ENCODE data around the gene PPM1G. TPM values are rescaled to one million over a fixed set of nuclear protein-coding genes. Genes with fewer than 3 reads are reported as not detected.

Gene PPM1G
- total RNA-seq (2014; rRNA removed; shearing (Covaris generic)) = 160 and 163 TPM in 2 replicates

DNA sequence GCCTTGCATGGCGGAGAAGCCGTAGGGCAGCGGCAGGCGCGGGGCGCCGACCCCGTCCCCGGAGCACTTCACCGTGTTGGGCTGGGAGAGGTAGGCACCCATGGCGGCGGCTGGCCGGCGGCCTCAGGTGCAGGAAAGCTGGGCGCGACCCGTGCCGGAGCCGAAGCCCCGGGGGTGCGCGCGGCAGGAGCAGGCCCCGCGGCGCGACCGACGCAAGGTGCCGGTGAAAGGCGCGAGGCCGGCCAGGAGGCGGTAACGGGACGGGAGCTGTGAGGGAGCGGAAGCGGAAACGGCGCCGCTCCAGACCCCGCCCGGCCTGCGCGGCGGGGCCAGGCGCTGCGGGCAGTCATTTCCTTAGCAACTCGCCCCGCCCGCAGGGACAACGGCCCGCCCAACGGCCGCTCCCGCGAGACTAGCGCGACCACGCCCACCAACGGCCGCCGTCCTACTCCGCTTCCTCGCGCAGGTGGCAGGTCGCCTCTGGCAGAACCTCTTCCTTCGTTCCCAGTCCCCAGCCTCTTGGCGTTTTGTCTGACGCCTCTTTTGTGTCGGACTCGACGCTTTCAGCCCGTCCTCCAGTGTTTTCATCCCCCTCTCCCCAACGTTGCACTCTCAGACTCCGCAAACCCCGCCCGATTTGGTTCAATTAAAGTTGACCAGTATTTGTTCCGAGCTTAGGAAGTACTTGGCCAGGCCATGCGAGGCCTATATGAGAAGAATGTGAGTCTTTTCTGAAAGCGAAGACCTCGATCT is at the start of gene PPM1G:
Gene PPM1G (minus strand): TSS at position 271 of the 753 bp plus-strand sequence. CDS start 169 bp downstream, at position 102.
- Histone ChIP-seq H3K27ac (peak within 1 kb of the TSS; percentile 62), H3K4me1 (peaks cover 9% of the 10 kb centered on the region), H3K36me3 (peaks cover 25% of the 10 kb centered on the region), H3K4me3 (peak within 1 kb of the TSS; percentile 98), H3K27me3 (no peaks in the 10 kb centered on the region), H3K9me3 (replicated peaks) (no peaks in the 10 kb centered on the region)
- peak; percentile 96 to 97 for DNase-seq

- DNase-seq = no peak
- Histone ChIP-seq H3K27me3 (0 out of 2 replicates have a peak, but pooled peaks cover 2% of the 10 kb centered on the region), H3K9me3 (replicated peaks) (no peaks in the 10 kb centered on the region), H3K4me1 (no peaks in the 10 kb centered on the region), H3K4me3 (no peak overlapping the region), H3K27ac (no peak overlapping the region), H3K36me3 (no peaks in the 10 kb centered on the region)
Measured at GRCh38 chr2:27453968-27454367, 44.6 kb upstream of the PPM1G start.

DNA sequence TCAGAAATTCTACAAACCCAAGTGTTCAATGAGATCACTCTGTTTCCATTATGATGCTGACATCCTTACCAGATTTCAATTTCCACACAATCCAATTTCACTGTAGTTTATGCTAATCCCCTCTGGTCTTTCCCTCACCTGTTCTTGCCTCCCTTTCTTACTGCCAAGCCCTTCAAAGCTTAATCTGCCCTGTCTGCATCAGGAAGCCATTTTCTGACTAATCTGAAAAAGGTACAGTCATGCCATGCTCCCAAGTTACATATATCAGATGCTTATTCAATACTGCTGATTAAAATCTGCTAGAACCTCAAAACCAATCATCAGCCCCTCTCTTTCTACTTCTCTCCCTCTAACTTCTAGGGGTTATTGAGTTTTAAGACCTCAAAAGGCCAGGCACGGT is 41.7 kb upstream of the PPM1G start:
- no peak overlapping the region for H3K27ac ChIP-seq
- no peaks in the 10 kb centered on the region for H3K4me1 ChIP-seq
- H3K4me3 ChIP-seq = no peak overlapping the region
- 0 out of 2 replicates have a peak, but pooled peaks cover 2% of the 10 kb centered on the region for H3K27me3 ChIP-seq
- no peak for DNase-seq
- H3K36me3 ChIP-seq = peaks cover 3% of the 10 kb centered on the region; the same call in 1 of the 2 replicates
- no peaks in the 10 kb centered on the region for H3K9me3 ChIP-seq (replicated peaks)

GRCh38 chr2:27448381-27448780 is 39.0 kb upstream of the PPM1G start:
- Histone ChIP-seq H3K36me3 (peaks cover 3% of the 10 kb centered on the region; the same call in 1 of the 2 replicates), H3K4me3 (no peak overlapping the region), H3K27me3 (no peaks in the 10 kb centered on the region), H3K4me1 (no peaks in the 10 kb centered on the region), H3K27ac (no peak overlapping the region), H3K9me3 (replicated peaks) (no peaks in the 10 kb centered on the region)
- DNase-seq = no peak

DNA sequence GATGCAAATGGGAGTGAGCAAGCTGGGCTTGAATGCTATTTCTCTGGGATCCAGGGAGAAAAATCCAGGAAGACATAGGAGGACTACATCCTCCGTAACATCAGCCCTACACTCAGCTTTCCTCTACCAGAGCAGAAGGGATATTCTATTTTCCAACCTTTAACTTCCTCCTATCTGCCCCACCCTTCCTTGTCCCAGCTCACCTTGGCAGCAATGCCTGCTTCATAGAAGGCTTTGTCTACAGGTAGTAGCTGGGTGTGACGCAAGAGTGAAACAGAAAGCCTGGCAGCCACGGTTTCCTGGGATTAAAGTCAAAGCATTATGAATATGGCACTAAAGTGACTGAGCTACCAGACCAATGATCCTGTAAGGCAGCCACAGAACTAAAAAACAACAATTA is 36.7 kb upstream of the PPM1G start:
- Histone ChIP-seq H3K36me3 (peaks cover 15% of the 10 kb centered on the region), H3K27ac (no peak overlapping the region)

GRCh38 chr2:27445615-27446014 is 36.2 kb upstream of the PPM1G start:
- Histone ChIP-seq H3K27ac (no peak overlapping the region), H3K4me1 (no peaks in the 10 kb centered on the region), H3K4me3 (no peak overlapping the region), H3K9me3 (replicated peaks) (no peaks in the 10 kb centered on the region), H3K27me3 (no peaks in the 10 kb centered on the region), H3K36me3 (peaks cover 19% of the 10 kb centered on the region)
- DNase-seq = no peak

More for the DNA sequence above, 36.7 kb upstream of the PPM1G start:
- DNase-seq = no peak
- no peaks in the 10 kb centered on the region for H3K4me1 ChIP-seq
- no peaks in the 10 kb centered on the region for H3K27me3 ChIP-seq
- H3K9me3 ChIP-seq (replicated peaks) = no peaks in the 10 kb centered on the region
- H3K4me3 ChIP-seq = no peak overlapping the region

DNA sequence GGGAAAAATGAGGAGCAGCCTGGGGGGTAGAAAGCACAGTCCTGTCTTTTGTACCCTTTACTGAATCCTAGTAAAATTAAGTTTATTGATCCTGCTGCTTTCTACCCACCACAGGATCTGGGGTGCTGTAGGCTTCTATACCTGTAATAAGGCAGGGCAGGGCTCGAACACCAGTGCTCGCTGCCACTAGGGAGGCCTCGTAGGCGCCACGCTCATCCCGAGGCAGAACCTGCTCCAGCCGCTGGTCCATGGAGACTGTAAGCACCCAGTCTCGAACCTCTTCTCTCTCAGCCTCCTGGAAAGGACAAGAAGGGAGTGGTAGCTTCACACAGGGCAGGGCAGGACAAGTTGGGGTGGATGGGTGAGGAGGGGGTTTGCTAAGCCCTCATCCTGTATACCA is 35.8 kb upstream of the PPM1G start:
- no peak overlapping the region for H3K4me3 ChIP-seq
- peaks cover 24% of the 10 kb centered on the region for H3K36me3 ChIP-seq
- H3K4me1 ChIP-seq = no peaks in the 10 kb centered on the region
- H3K27ac ChIP-seq = no peak overlapping the region
- H3K9me3 ChIP-seq (replicated peaks) = no peaks in the 10 kb centered on the region
- no peaks in the 10 kb centered on the region for H3K27me3 ChIP-seq
- DNase-seq = no peak

DNA sequence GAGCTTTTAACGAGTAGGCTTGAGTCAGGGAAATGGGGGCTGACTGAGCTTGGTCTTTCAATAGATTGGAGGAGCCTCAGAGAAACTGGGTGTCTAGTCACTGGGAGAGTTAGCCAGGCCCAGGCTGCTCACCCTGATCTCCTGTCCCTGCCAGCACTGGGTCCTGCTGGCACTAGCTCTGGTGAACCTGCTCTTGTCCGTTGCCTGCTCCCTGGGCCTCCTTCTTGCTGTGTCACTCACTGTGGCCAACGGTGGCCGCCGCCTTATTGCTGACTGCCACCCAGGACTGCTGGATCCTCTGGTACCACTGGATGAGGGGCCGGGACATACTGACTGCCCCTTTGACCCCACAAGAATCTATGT is 33.5 kb upstream of the PPM1G start:
- Histone ChIP-seq H3K27me3 (no peaks in the 10 kb centered on the region), H3K4me1 (no peaks in the 10 kb centered on the region), H3K36me3 (peaks cover 38% of the 10 kb centered on the region), H3K27ac (no peak overlapping the region), H3K9me3 (replicated peaks) (no peaks in the 10 kb centered on the region), H3K4me3 (no peak overlapping the region)
- no peak for DNase-seq

DNA sequence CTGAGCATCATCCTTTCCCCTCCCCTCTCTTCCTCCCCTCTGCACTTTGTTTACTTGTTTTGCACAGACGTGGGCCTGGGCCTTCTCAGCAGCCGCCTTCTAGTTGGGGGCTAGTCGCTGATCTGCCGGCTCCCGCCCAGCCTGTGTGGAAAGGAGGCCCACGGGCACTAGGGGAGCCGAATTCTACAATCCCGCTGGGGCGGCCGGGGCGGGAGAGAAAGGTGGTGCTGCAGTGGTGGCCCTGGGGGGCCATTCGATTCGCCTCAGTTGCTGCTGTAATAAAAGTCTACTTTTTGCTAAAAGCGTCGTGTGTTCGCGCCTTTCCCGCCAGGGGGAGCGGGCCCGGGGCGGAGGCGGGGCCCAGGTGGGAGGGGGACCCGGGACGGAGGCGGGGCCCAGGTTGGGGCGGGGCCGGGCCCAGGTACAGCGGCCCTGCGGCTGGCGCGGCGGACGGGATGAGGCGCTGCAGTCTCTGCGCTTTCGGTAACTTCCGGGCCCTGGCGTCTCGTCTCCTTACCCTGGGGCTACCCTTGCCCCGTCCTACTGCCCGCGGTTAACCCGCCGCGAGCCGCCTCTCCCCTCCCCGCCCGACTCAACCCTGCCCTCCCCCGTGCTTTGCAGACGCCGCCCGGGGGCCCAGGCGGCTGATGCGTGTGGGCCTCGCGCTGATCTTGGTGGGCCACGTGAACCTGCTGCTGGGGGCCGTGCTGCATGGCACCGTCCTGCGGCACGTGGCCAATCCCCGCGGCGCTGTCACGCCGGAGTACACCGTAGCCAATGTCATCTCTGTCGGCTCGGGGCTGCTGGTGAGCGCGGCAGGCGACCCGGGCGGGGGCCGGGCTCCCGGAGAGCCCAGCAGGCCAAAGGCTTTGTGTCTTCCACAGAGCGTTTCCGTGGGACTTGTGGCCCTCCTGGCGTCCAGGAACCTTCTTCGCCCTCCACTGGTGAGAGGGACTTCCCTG is 32.8 kb upstream of the PPM1G start, which contains the start of gene KRTCAP3:
Gene KRTCAP3 (plus strand): TSS at position 424 of the 962 bp plus-strand sequence. CDS start 32 bp downstream, at position 456.
- no peak for DNase-seq
- H3K36me3 ChIP-seq = peaks cover 43% of the 10 kb centered on the region
- H3K4me1 ChIP-seq = no peaks in the 10 kb centered on the region
- H3K27me3 ChIP-seq = no peaks in the 10 kb centered on the region
- H3K4me3 ChIP-seq = no peak within 1 kb of the TSS
- no peaks in the 10 kb centered on the region for H3K9me3 ChIP-seq (replicated peaks)
- H3K27ac ChIP-seq = no peak within 1 kb of the TSS

DNA sequence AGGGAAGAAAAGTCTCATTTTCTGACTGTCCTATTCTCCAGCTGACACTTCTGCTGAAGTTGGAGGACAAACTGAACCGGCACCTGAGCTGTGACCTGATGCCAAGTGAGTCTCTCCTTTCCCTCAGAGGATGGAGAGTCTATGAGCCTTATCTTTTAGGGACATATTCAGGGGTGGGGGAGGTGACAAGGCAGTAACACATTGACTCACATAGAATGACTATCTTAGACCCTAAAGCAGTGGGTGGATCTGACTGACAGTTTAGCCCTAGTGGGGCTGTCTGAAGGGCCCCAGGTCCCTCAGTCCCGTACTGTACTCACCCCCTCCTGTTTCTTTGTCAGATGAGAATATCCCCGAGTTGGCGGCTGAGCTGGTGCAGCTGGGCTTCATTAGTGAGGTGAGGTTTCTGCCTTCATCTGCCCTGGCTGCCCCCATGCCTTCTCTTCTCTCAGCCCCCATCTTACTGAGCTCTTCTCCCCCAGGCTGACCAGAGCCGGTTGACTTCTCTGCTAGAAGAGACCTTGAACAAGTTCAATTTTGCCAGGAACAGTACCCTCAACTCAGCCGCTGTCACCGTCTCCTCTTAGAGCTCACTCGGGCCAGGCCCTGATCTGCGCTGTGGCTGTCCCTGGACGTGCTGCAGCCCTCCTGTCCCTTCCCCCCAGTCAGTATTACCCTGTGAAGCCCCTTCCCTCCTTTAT is 32.0 kb upstream of the PPM1G start:
- peaks cover 48% of the 10 kb centered on the region for H3K36me3 ChIP-seq
- H3K9me3 ChIP-seq (replicated peaks) = no peaks in the 10 kb centered on the region
- DNase-seq = no peak
- H3K27ac ChIP-seq = no peak overlapping the region
- H3K27me3 ChIP-seq = no peaks in the 10 kb centered on the region
- no peak overlapping the region for H3K4me3 ChIP-seq
- no peaks in the 10 kb centered on the region for H3K4me1 ChIP-seq

- no peaks in the 10 kb centered on the region for H3K9me3 ChIP-seq (replicated peaks)
- H3K27me3 ChIP-seq = no peaks in the 10 kb centered on the region
- H3K4me3 ChIP-seq = no peak overlapping the region
- H3K4me1 ChIP-seq = peaks cover 11% of the 10 kb centered on the region
- H3K36me3 ChIP-seq = peaks cover 62% of the 10 kb centered on the region
- no peak for DNase-seq
- no peak overlapping the region for H3K27ac ChIP-seq
Measured at GRCh38 chr2:27435628-27436027, 26.2 kb upstream of the PPM1G start.

- peak overlapping the region; percentile 21 for H3K27ac ChIP-seq
- H3K36me3 ChIP-seq = peaks cover 31% of the 10 kb centered on the region
- peaks cover 17% of the 10 kb centered on the region for H3K4me1 ChIP-seq
- no peak overlapping the region for H3K4me3 ChIP-seq
- DNase-seq = peak; percentile 73
- H3K27me3 ChIP-seq = no peaks in the 10 kb centered on the region
- no peaks in the 10 kb centered on the region for H3K9me3 ChIP-seq (replicated peaks)
Measured at GRCh38 chr2:27431395-27431794, 22.0 kb upstream of the PPM1G start.

DNA sequence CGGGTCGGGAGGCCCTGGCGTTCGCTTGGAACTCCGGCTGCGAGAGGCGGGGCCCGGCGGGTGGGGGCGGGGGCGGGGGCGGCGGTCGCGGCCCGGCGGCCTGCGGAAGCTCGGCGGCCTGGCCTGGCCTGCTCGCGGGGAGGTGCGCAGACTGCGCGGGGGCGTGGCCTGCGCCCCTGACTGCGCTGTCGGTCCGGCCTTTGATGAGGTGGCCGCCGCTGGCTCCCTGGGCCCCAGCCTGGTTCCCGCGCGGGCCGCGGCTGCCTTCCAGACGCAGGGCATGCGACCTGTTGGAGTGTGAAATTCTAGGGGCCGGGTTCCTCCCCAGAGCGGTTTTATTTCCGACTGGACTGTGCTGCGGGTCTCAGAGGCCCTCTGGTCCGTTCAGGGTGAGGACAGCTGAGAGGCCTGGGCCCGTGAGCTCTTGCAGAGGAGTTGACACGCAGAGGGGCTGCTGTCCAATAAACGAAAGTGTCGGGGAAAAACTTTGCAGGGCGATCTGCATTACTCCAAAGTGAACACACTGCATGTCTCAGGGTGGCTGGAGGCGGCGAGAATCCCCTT is 19.7 kb upstream of the PPM1G start:
- peaks cover 11% of the 10 kb centered on the region for H3K36me3 ChIP-seq
- H3K9me3 ChIP-seq (replicated peaks) = no peaks in the 10 kb centered on the region
- H3K27me3 ChIP-seq = no peaks in the 10 kb centered on the region
- H3K27ac ChIP-seq = peak overlapping the region; percentile 81
- peak; percentile 87 to 91 for DNase-seq
- peak overlapping the region; percentile 98 for H3K4me3 ChIP-seq
- peaks cover 17% of the 10 kb centered on the region for H3K4me1 ChIP-seq
